Epithelial cell of proximal tubule (primary cell): ENCODE measurements around the gene GRK7. TPM values are rescaled to one million over a fixed set of nuclear protein-coding genes. Genes with fewer than 3 reads are reported as not detected.
"Not testable (repeated sequence)": the region's sequence is repeated elsewhere in the genome, so short reads cannot be mapped to it uniquely, and the experiment has no call there.

Source experiments
- DNase-seq: peaks from one replicate; pipeline ENCODE4 v3.0.0-alpha.2; 2011; ENCODE audit warnings: low read depth
- H3K4me3 ChIP-seq: 2 replicates; pipeline ENCODE4 v1.5.1; 2011; ENCODE audit warnings: low read depth, mild to moderate bottlenecking, low read length
- CTCF ChIP-seq: conservative IDR thresholded peaks from 2 replicates; pipeline ENCODE4 v1.5.1; 2012; ENCODE audit warnings: low read depth, mild to moderate bottlenecking, low read length
- total RNA-seq: library from RNA; depleted of rRNA; stranded (reverse); fragments of >200 nt; gene quantifications from 2 replicates; pipeline ENCODE4 v1.2.3, GENCODE V29; 2015

The GRK7 gene
- total RNA-seq, 1 donor from 2014 or later: not detected

- DNase-seq: no peak
- TF ChIP-seq CTCF: no peak
- H3K4me3 ChIP-seq: no peak overlapping the region
Measured at GRCh38 chr3:141783632-141784031, 20.4 kb downstream of the GRK7 start.

- no peak for DNase-seq
- no peak overlapping the region for H3K4me3 ChIP-seq
- no peak for TF ChIP-seq CTCF
Measured at GRCh38 chr3:141784096-141784495, 20.9 kb downstream of the GRK7 start.

DNA sequence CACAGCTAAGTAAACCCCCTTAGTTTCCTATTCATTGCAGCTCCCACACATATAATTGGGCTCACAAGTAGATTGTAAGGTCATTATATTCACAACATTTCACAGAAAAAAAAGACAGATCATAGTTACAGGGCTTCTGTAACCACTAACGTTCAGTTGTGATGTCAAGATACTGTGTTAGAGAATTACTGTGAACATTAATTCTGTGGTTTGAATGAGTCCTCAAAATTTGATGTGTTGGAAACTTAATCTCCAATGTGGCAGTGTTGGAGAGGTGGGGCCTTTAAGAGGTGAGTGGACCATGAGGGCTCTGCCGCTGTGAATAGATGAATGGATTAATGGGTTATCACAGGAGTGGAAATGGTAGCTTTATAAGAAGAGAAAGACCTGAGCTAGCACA, 21.3 kb downstream of the GRK7 start:
- no peak for TF ChIP-seq CTCF
- DNase-seq: no peak
- H3K4me3 ChIP-seq: no peak overlapping the region

GRCh38 chr3:141788149-141788548, 24.9 kb downstream of the GRK7 start:
- TF ChIP-seq CTCF: no peak
- DNase-seq: no peak
- no peak overlapping the region for H3K4me3 ChIP-seq

DNA sequence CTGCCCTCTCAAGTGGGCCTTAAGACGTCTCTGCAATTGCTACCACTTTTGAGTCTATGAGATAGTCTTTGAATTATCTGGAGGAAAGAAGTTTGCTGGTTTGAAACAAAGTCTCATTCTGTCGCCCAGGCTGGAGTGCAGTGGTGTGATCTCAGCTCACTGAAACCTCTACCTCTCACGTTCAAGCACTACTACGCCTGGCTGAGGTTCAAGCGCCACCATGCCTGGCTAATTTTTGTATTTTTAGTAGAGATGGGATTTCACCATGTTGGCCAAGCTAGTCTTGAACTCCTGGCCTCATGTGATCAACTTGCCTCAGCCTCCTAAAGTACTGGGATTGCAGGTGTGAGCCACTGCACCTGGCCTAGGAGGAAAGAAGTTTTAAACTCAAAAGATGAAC, 25.5 kb downstream of the GRK7 start:
- DNase-seq, H3K4me3 ChIP-seq: not testable (repeated sequence)

DNA sequence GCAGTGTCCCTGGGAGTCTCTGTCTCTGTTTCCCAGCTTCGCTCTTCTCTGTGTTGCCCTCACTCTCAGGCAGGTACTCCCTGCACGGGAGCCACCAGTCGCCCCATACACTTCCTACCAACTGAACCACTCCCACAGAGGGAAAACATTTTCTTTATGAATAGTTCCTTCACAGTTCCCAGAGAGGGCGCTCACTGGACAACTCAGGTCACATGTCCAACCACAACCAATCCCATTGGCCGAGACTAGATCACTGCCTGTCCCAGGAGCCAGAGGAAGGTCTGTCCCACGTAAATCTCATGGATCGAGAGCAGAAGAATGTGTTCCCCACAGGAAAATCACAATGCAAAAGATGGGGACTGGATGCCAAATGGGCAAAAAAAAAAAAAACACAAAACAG, 26.1 kb downstream of the GRK7 start:
- H3K4me3 ChIP-seq: no peak overlapping the region
- DNase-seq: no peak
- no peak for TF ChIP-seq CTCF

DNA sequence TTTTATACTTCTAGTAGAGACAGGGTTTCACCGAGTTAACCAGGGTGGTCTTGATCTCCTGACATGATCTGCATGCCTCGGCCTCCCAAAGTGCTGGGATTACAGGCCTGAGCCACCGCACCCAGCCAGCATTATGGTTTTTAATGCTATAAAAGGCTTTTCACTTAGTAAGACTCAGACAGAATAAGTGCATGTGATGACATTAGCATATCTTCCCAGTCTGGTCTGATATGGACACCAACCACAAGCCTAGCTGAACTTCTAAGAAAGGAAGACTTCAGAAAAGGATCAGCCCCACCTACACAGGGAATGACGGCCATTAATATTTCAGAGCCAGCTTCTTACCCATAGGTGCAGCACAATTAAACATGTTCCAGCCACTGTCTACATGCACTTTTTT, 27.0 kb downstream of the GRK7 start:
- TF ChIP-seq CTCF: no peak
- DNase-seq: no peak
- no peak overlapping the region for H3K4me3 ChIP-seq

DNA sequence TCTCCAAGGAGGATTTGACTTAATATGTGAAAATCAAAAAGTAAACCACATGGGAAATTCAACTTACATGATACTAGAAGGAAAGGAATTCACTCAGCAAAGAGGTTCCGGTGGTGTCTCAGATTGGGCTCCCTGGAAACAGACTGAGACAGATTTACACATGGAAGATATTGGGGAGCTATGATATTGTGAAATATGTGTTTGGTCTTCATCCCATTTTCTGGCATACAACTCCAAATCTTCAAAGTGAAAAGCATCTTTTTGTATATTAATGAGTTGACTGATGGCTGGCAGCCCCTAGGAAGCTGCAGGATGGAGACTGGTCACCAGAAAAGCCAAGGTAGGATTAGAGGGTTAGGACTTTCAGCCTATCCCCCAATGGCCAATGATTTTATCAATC, 29.3 kb downstream of the GRK7 start:
- DNase-seq: no peak
- no peak for TF ChIP-seq CTCF
- H3K4me3 ChIP-seq: no peak overlapping the region
